H1 (cell line): Measurements from ENCODE around the gene SH3RF3. TPM values are rescaled to one million over a fixed set of nuclear protein-coding genes. Genes with fewer than 3 reads are reported as not detected.

Experiments used
- CREB1 ChIP-seq: IDR thresholded peaks from 2 replicates; pipeline ENCODE4 v1.6.1; 2012; ENCODE audit warnings: inconsistent platforms
- RXRA ChIP-seq: IDR thresholded peaks from 2 replicates; pipeline ENCODE4 v1.6.1; 2011; ENCODE audit warnings: low read depth, mild to moderate bottlenecking, low read length, moderate library complexity; ENCODE audit not compliant: insufficient read depth
- SIRT6 ChIP-seq: IDR thresholded peaks from one replicate; pipeline ENCODE4 v1.7.1; 2012; ENCODE audit warnings: low read length, inconsistent platforms
- polyA plus RNA-seq, 7 experiments: library from polyadenylated mRNA; depleted of rRNA in 3 of 7; stranded (reverse) in 5 of 7; unstranded in 2 of 7; fragments of >200 nt in 5 of 7; fragments of 200-250 nt in 2 of 7; gene quantifications; 1 replicate in 5 of 7; 2 replicates in 1 of 7; 4 replicates in 1 of 7; pipeline versions ENCODE4 v1.2.1 to v1.2.3, GENCODE V29; 2011 to 2013; ENCODE audit warnings: missing spikeins in 2 of 7, mixed read lengths in 2 of 7
- total RNA-seq: library from RNA; stranded (reverse); fragmentation: NEBNext Ultra II Directional; extraction: Animal tissue kit (Norgen Biotek cat#: 25700); gene quantifications from 2 replicates; pipeline ENCODE4 v1.2.1, GENCODE V29; 2021

SH3RF3 gene
- total and polyA plus RNA-seq, 2 of the 8 experiments (the other 6 are each of a cell fraction or from before 2014, with no cell fraction given) = 0.11 to 0.65 TPM

DNA sequence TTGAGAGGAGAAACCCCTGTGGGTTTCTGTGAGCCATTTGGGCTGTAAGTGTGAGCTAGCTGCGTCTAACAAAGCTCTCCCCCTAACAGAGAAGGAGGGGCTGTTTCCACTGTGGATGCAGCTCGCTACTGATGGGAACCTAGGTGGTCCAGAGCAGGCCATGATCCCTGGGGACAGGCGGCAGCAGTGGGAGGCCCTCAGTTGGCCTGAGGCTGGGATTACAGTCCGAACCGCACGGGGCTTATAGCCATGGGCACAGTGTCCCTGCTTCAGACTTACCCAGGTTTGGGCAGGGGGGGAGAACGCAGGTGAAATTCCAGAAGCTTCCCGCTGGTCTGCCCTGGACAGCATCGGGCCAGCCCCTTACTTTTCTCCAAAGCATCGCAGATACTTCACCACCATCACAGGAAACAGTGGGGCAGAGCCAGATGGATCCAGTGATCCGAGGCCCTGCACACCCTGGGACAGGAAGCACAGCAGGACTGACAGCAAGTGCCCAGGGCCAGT, 345.4 kb downstream of the SH3RF3 start (continued):
- TF ChIP-seq RXRA (no peak), SIRT6 (no peak), CREB1 (no peak)
